ENCODE results near the gene PDGFC. TPM values are rescaled to one million over a fixed set of nuclear protein-coding genes. Genes with fewer than 3 reads are reported as not detected.
A peak's percentile ranks its signal among the peaks of the same experiment; 100 is the strongest.

PDGFC gene
- total and polyA plus RNA-seq, 2 of the 13 experiments (the other 11 are each of a cell fraction or from before 2014, with no cell fraction given): 4.6 to 9.1 TPM

- CTCF ChIA-PET (ENCODE audit: low intra/inter-chr PET ratio, low total read pairs): no interaction called here
- no peak overlapping the region for H3K4me3 ChIP-seq (replicated peaks in 1 of 3; ENCODE audit: insufficient read depth in 1 of 3, low read depth in 2 of 3, low read length in 3 of 3)
- H3K27ac ChIP-seq (ENCODE audit: extremely low read length, insufficient read depth, low read length): no peak overlapping the region
- DNase-seq (ENCODE audit: low spot score) (no peak), ATAC-seq (no peak), FAIRE-seq (no peak)
- H4K20me1 ChIP-seq (ENCODE audit: insufficient read depth, low read length): no peaks in the 10 kb centered on the region
- H3K36me3 ChIP-seq (replicated peaks in 1 of 2; ENCODE audit: control insufficient read depth in 1 of 2, insufficient read depth in 2 of 2, low read length in 2 of 2): no peaks in the 10 kb centered on the region
- no peaks in the 10 kb centered on the region for H3K27me3 ChIP-seq (ENCODE audit: control insufficient read depth in 1 of 2, insufficient read depth in 2 of 2, low read length in 2 of 2)
- 17% methylated on average over 2 of the region's 2 CpGs for WGBS (ENCODE audit: low lambda C conversion rate)
- TF ChIP-seq ZNF616 (CRISPR knock-in tag; IDR thresholded peaks at IDR 0.05; ENCODE audit: low read depth) (no peak), RORA (CRISPR knock-in tag; IDR thresholded peaks at IDR 0.05) (no peak), RFX5 (IDR thresholded peaks at IDR 0.05; ENCODE audit: low read depth, low read length) (no peak), LCORL (IDR thresholded peaks at IDR 0.05) (no peak), LCORL (CRISPR knock-in tag; IDR thresholded peaks at IDR 0.05) (no peak)
- BruUV-seq (replicated peaks): no TSS peak
- H3K79me2 ChIP-seq (ENCODE audit: insufficient read depth, low read length): no peaks in the 10 kb centered on the region
- intact Hi-C loops (cut with micrococcal nuclease; ENCODE audit: unreplicated experiment): loop anchor here (10.0 kb wide), 1 partner anchor 229 kb away; no protein-coding TSS in a partner anchor
- H2AFZ ChIP-seq (ENCODE audit: low read length): no peak overlapping the region
- POLR2A ChIA-PET: no interaction called here
- in situ Hi-C loops (cut with HindIII; ENCODE audit: extremely low pct_ligation_motif_present, low pct_unique_long_range_greater_than_20kb): loop anchor here (10.0 kb wide), 3 partner anchors 211 to 501 kb away; no protein-coding TSS in a partner anchor
- H3K9me3 ChIP-seq (ENCODE audit: low read length): no peaks in the 10 kb centered on the region
- H3K4me2 ChIP-seq (ENCODE audit: low read depth, low read length): peak overlapping the region; percentile 33; the same call in 1 of the 2 replicates
- peaks cover 32% of the 10 kb centered on the region for H3K4me1 ChIP-seq (ENCODE audit: insufficient read depth, low read length)
- no peak overlapping the region for H3K9ac ChIP-seq (ENCODE audit: insufficient read depth, low read depth, low read length)
Measured at GRCh38 chr4:156975686-156976085, 4.1 kb upstream of the PDGFC start.

- H3K9me3 ChIP-seq (ENCODE audit: low read length): no peaks in the 10 kb centered on the region
- no peaks in the 10 kb centered on the region for H4K20me1 ChIP-seq (ENCODE audit: insufficient read depth, low read length)
- no peak overlapping the region for H3K4me3 ChIP-seq (replicated peaks in 1 of 3; ENCODE audit: insufficient read depth in 1 of 3, low read depth in 2 of 3, low read length in 3 of 3)
- TF ChIP-seq ELF3 (CRISPR knock-in tag; IDR thresholded peaks at IDR 0.05): no peak
- ATAC-seq: no peak
- ChIA-PET POLR2A (no interaction called here), CTCF (ENCODE audit: low intra/inter-chr PET ratio, low total read pairs) (no interaction called here)
- H3K4me2 ChIP-seq (ENCODE audit: low read depth, low read length): no peak overlapping the region
- no peak overlapping the region for H3K9ac ChIP-seq (ENCODE audit: insufficient read depth, low read depth, low read length)
- no peaks in the 10 kb centered on the region for H3K36me3 ChIP-seq (replicated peaks in 1 of 2; ENCODE audit: control insufficient read depth in 1 of 2, insufficient read depth in 2 of 2, low read length in 2 of 2)
- no peak for DNase-seq (ENCODE audit: low spot score)
- no TSS peak for BruUV-seq (replicated peaks)
- intact Hi-C loops (cut with micrococcal nuclease; ENCODE audit: unreplicated experiment) (loop anchor here (5.0 to 10.0 kb wide), 2 partner anchors 112 to 231 kb away; no protein-coding TSS in a partner anchor), in situ Hi-C loops (cut with HindIII; ENCODE audit: extremely low pct_ligation_motif_present, low pct_unique_long_range_greater_than_20kb) (loop anchor here (10.0 to 25.0 kb wide), 4 partner anchors 209 to 1063 kb away; no protein-coding TSS in a partner anchor)
- H3K79me2 ChIP-seq (ENCODE audit: insufficient read depth, low read length): peaks cover 10% of the 10 kb centered on the region
- 93% methylated on average over 1 of the region's 1 CpG for WGBS (ENCODE audit: low lambda C conversion rate)
- no peaks in the 10 kb centered on the region; a peak in 1 of 5 replicates for H3K27me3 ChIP-seq (ENCODE audit: control insufficient read depth in 1 of 2, insufficient read depth in 2 of 2, low read length in 2 of 2)
- no peak for FAIRE-seq
- H2AFZ ChIP-seq (ENCODE audit: low read length): no peak overlapping the region
- H3K4me1 ChIP-seq (ENCODE audit: insufficient read depth, low read length): peaks cover 43% of the 10 kb centered on the region
- H3K27ac ChIP-seq (ENCODE audit: extremely low read length, insufficient read depth, low read length): no peak overlapping the region
Measured at GRCh38 chr4:156974264-156974663, 2.7 kb upstream of the PDGFC start.

Data from HepG2 (cell line).